GM23338 (cell line): ENCODE data around the gene SCNN1B. TPM values are rescaled to one million over a fixed set of nuclear protein-coding genes. Genes with fewer than 3 reads are reported as not detected.

Experiments
- ATAC-seq: fragments of 200-7000 bp; cut with Tn5 transposase; 3 replicates; pipeline ENCODE4 v1.9.1; 2020
- DNase-seq: peaks from one replicate; pipeline ENCODE4 v3.0.0-alpha.2; 2015; ENCODE audit warnings: low spot score
- H2AFZ ChIP-seq: fragments of 200-600 bp; sonication (generic); 2 replicates; pipeline ENCODE4 v1.8.0; 2016; ENCODE audit warnings: antibody characterized with exemption, mild to moderate bottlenecking, moderate library complexity
- H3F3A ChIP-seq: fragments of 200-600 bp; sonication (generic); replicated peaks from 2 replicates; pipeline ENCODE4 v1.8.0; 2017; ENCODE audit warnings: antibody characterized with exemption, mixed run types, low read depth
- H3K27ac ChIP-seq: fragments of 200-600 bp; sonication (generic); 2 replicates; pipeline ENCODE4 v1.6.1; 2016; ENCODE audit warnings: low read depth
- H3K27me3 ChIP-seq: fragments of 200-600 bp; sonication (generic); 2 replicates; pipeline ENCODE4 v1.8.0; 2016; ENCODE audit warnings: mild to moderate bottlenecking, mixed run types, moderate library complexity; ENCODE audit not compliant: insufficient read depth
- H3K36me3 ChIP-seq: fragments of 200-600 bp; sonication (generic); 2 replicates; pipeline ENCODE4 v1.8.0; 2016; ENCODE audit warnings: mild to moderate bottlenecking; ENCODE audit not compliant: insufficient read depth
- H3K4me1 ChIP-seq: fragments of 200-600 bp; sonication (generic); 2 replicates; pipeline ENCODE4 v1.8.0; 2016; ENCODE audit warnings: mild to moderate bottlenecking, moderate library complexity; ENCODE audit not compliant: insufficient read depth
- H3K4me2 ChIP-seq: fragments of 200-600 bp; sonication (generic); 2 replicates; pipeline ENCODE4 v1.7.1; 2017; ENCODE audit warnings: mixed run types
- H3K4me3 ChIP-seq: fragments of 200-600 bp; sonication (generic); 2 replicates; pipeline ENCODE4 v1.6.1; 2016; ENCODE audit warnings: mixed run types
- H3K79me2 ChIP-seq: fragments of 200-600 bp; sonication (generic); replicated peaks from 2 replicates; pipeline ENCODE4 v1.8.0; 2017; ENCODE audit warnings: mild to moderate bottlenecking; ENCODE audit not compliant: insufficient read depth
- H3K9me2 ChIP-seq: fragments of 200-600 bp; sonication (generic); 2 replicates; pipeline ENCODE4 v1.8.0; 2017; ENCODE audit not compliant: insufficient read depth
- H4K20me1 ChIP-seq: fragments of 200-600 bp; sonication (generic); replicated peaks from 2 replicates; pipeline ENCODE4 v1.8.0; 2017; ENCODE audit warnings: mild to moderate bottlenecking; ENCODE audit not compliant: insufficient read depth
- H3K27ac Mint-ChIP-seq: 2 replicates; pipeline ENCODE4 v1.8.0; 2020; ENCODE audit warnings: inconsistent platforms, mild to moderate bottlenecking, moderate library complexity, mixed read lengths
- H3K27me3 Mint-ChIP-seq: 3 replicates; pipeline ENCODE4 v1.8.0; 2022; ENCODE audit warnings: low read depth, mild to moderate bottlenecking, moderate library complexity, mixed read lengths, inconsistent platforms; ENCODE audit not compliant: insufficient read depth, poor library complexity
- H3K36me3 Mint-ChIP-seq: 3 replicates; pipeline ENCODE4 v1.8.0; 2021; ENCODE audit warnings: low read depth, mild to moderate bottlenecking, inconsistent platforms, moderate library complexity, mixed read lengths
- H3K4me1 Mint-ChIP-seq: 3 replicates; pipeline ENCODE4 v1.8.0; 2020; ENCODE audit warnings: mild to moderate bottlenecking, inconsistent platforms, mixed read lengths
- H3K4me3 Mint-ChIP-seq: 3 replicates; pipeline ENCODE4 v1.8.0; 2021; ENCODE audit warnings: moderate library complexity, mild to moderate bottlenecking, inconsistent platforms, mixed read lengths
- H3K9me3 Mint-ChIP-seq: 3 replicates; pipeline ENCODE4 v1.8.0; 2020; ENCODE audit warnings: moderate library complexity, mild to moderate bottlenecking, inconsistent platforms, mixed read lengths
- CTCF ChIP-seq, 2 experiments: fragments of 200-600 bp in 1 of 2; sonication (generic) in 1 of 2; conservative IDR thresholded peaks; 2 replicates each; pipeline versions ENCODE4 v1.5.1 to v1.6.1; 2016 to 2017; ENCODE audit warnings: antibody characterized with exemption in 2 of 2, low read depth in 2 of 2, mild to moderate bottlenecking in 2 of 2, moderate library complexity in 1 of 2
- EZH2 ChIP-seq: fragments of 200-600 bp; sonication (generic); IDR thresholded peaks from one replicate; pipeline ENCODE4 v1.8.0; 2017; ENCODE audit warnings: antibody characterized with exemption, mild to moderate bottlenecking, low read depth; ENCODE audit not compliant: unreplicated experiment
- EZH2phosphoT487 ChIP-seq: fragments of 200-600 bp; sonication (generic); IDR thresholded peaks from one replicate; pipeline ENCODE4 v1.8.1; 2018; ENCODE audit warnings: antibody characterized with exemption; ENCODE audit not compliant: unreplicated experiment
- REST ChIP-seq: IDR thresholded peaks from one replicate; pipeline ENCODE4 v1.6.1; 2018; ENCODE audit warnings: antibody characterized with exemption; ENCODE audit not compliant: unreplicated experiment
- ZNF114 ChIP-seq: fragments of 250-450 bp; sonication (Bioruptor Pico); IDR thresholded peaks from 2 replicates; pipeline ENCODE4 v1.5.0; 2020; ENCODE audit warnings: mild to moderate bottlenecking, moderate library complexity
- ZNF462 ChIP-seq: fragments of 250-450 bp; sonication (Bioruptor Pico); IDR thresholded peaks from 2 replicates; pipeline ENCODE4 v1.5.0; 2020; ENCODE audit warnings: mild to moderate bottlenecking, moderate library complexity
- polyA plus RNA-seq: library from polyadenylated mRNA; unstranded; fragments of >200 nt; fragmentation: Nextera tagmentation; extraction: Ambion mirVana; gene quantifications from 2 replicates; pipeline ENCODE4 v1.2.1, GENCODE V29; 2016
- total RNA-seq: library from RNA; depleted of rRNA; stranded (reverse); fragments of >200 nt; shearing (Covaris generic); gene quantifications from 2 replicates; pipeline ENCODE4 v1.2.3, GENCODE V29; 2014

Gene SCNN1B
- total and polyA plus RNA-seq, 2 experiments from 2014 or later = 0.78 to 1.1 TPM

GRCh38 chr16:23348579-23349469 is 46.7 kb downstream of the SCNN1B start:
- Histone ChIP-seq H3K79me2 (no peaks in the 10 kb centered on the region), H3K27ac (no peak overlapping the region), H4K20me1 (no peaks in the 10 kb centered on the region), H3K4me3 (no peak overlapping the region), H3K9me2 (0 out of 2 replicates have a peak, but pooled peaks cover 3% of the 10 kb centered on the region), H3K4me2 (no peak overlapping the region), H2AFZ (peak overlapping the region; percentile 86; the same call in 1 of the 2 replicates), H3K27me3 (no peaks in the 10 kb centered on the region), H3K36me3 (no peaks in the 10 kb centered on the region), H3F3A (no peaks in the 10 kb centered on the region), H3K4me1 (no peaks in the 10 kb centered on the region)
- Mint-ChIP-seq H3K9me3 (peaks cover 3% of the 10 kb centered on the region; the same call in 1 of the 3 replicates), H3K27ac (no peak overlapping the region), H3K36me3 (no peaks in the 10 kb centered on the region), H3K4me3 (no peak overlapping the region), H3K4me1 (peaks cover 10% of the 10 kb centered on the region), H3K27me3 (peaks cover 5% of the 10 kb centered on the region)
- peak; percentile 89 for ATAC-seq
- DNase-seq = peak; percentile 79
- no peak for TF ChIP-seq EZH2
- peak; percentile 83 for TF ChIP-seq ZNF462 (CRISPR knock-in tag)
- TF ChIP-seq REST = no peak
- TF ChIP-seq ZNF114 (CRISPR knock-in tag) = no peak
- TF ChIP-seq EZH2phosphoT487 = no peak
- TF ChIP-seq CTCF (conservative IDR thresholded peaks at IDR 0.05; ENCODE audit: low read depth in 2 of 2) = peak; percentile 53 to 60
